Vagina (tissue), 2 donors: Measurements from ENCODE around the gene LACC1.

ENCODE experiments used
- POLR2A ChIP-seq, 2 donors: fragments of 450-650 bp; IDR thresholded peaks; one replicate each; pipeline ENCODE4 v1.6.1; 2017; ENCODE audit warnings: antibody characterized with exemption in 2 of 2, mild to moderate bottlenecking in 2 of 2, moderate library complexity in 2 of 2
- TF ChIP-seq, protein P1 (sequence below), 3 experiments: fragments of 450-650 bp in 2 of 3; fragments of 200-600 bp in 1 of 3; sonication (generic) in 1 of 3; IDR thresholded peaks; one replicate each; pipeline ENCODE4 v1.5.1; 2017 to 2019; ENCODE audit warnings: antibody characterized with exemption in 3 of 3, mild to moderate bottlenecking in 2 of 3, moderate library complexity in 2 of 3

DNA sequence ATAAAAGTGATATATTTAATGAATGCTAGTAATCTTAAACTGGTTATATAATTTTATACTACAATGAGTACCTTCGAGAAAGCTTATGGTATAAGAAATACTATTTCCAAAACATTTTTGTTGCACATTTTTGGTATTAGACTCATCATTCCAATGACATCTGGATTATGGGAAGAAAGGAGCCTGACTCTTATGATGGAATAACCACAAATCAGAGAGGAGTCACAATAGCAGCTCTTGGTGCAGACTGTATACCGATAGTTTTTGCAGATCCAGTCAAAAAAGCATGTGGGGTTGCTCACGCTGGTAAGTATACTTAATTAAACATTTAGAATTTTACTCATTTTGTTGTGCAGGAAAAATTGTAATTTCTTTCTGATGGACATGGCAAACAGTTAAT, 3.9 kb downstream of the LACC1 start:
- TF ChIP-seq, protein P1, sequence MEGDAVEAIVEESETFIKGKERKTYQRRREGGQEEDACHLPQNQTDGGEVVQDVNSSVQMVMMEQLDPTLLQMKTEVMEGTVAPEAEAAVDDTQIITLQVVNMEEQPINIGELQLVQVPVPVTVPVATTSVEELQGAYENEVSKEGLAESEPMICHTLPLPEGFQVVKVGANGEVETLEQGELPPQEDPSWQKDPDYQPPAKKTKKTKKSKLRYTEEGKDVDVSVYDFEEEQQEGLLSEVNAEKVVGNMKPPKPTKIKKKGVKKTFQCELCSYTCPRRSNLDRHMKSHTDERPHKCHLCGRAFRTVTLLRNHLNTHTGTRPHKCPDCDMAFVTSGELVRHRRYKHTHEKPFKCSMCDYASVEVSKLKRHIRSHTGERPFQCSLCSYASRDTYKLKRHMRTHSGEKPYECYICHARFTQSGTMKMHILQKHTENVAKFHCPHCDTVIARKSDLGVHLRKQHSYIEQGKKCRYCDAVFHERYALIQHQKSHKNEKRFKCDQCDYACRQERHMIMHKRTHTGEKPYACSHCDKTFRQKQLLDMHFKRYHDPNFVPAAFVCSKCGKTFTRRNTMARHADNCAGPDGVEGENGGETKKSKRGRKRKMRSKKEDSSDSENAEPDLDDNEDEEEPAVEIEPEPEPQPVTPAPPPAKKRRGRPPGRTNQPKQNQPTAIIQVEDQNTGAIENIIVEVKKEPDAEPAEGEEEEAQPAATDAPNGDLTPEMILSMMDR (IDR thresholded peaks at IDR 0.05) = no peak
- TF ChIP-seq POLR2A (IDR thresholded peaks at IDR 0.05) = no peak
